ENCODE results near the gene FAM107B.
"Not testable (repeated sequence)": the region's sequence is repeated elsewhere in the genome, so short reads cannot be mapped to it uniquely, and the experiment has no call there.

Gene FAM107B

DNA sequence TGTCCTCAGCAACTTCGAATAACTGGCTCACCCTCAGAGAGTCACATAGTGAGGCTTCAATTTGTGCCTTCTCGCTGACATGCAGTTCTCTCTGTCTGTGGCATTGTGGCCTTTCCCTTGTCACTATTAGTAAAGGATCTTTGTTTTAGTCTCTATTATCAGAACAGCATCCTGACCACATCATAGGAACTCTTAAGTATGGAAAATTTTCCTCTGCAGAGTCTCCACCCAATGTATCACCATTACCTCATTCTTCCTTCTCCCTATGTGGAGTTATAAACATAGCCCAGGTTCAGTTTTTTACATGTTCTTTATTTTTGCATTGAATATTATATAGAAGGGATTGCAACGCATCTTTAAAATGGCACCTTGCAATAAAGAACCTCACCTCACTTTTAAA, 112.9 kb downstream of the FAM107B start:
- no peak for DNase-seq (ENCODE audit: low read depth)

DNA sequence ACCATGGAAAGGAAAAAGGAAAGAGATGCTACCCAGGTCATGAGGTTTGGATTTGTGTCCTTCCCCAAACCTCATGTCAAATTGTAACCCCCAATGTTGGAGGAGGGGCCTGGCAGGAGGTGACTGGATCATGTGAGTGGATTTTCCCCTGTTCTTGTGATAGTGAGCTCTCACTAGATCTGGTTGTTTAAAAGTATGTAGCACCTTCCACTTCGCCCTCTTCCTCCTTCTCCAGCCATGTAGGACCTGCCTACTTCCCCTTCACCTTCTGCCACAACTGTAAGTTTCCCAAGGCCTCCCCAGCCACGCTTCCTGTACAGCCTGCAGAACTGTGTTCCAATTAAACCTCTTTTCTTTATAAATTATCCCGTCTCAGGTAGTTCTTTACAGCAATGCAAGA, 113.9 kb downstream of the FAM107B start:
- DNase-seq (ENCODE audit: low read depth), result no peak

DNA sequence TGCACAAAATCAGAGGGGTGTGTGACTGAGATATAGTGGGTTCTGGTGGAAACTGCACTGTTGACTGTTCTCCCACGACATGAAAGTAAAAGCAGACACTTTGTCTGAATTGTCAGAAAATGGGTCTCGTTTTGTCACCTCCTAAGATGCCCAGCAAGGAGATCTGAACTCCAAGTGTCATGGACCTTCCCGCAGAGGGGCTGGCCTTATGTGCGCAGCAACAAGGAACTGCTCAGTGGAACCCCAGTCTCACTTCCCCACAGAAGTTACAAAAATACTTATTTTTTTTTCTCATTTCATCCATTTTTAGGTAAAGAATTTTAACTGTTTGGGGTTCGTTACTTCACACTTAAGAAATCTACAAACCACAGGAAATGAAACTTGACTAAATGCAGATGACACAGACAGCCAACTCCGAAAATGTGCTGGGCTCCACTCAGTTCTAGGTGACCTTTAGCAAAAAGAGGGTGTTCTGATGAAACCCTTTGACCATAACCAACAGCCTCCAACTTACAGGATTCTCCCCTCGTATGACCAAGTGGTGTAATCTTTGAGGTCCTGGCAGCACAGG, 115.0 kb downstream of the FAM107B start:
- DNase-seq (ENCODE audit: low read depth), result no peak

DNA sequence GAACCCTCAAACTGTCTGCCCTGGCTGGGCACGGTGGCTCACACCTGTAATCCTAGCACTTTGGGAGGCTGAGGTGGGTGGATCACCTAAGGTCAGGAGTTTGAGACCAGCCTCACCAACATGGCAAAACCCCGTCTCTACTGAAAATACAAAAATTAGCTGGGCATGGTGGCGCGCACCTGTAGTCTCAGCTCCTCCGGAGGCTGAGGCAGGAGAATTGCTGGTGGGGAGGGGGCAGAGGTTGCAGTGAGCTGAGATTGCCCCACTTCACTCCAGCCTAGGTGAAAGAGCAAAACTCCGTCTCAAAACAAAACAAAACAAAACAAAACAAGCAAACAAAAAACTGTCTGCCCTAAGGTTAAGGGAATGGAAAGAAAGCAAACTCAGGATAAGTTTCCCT, 115.6 kb downstream of the FAM107B start:
- not testable (repeated sequence) for DNase-seq (ENCODE audit: low read depth)

- no peak for DNase-seq (ENCODE audit: low read depth)
Measured at GRCh38 chr10:14658331-14659127, 116.2 kb downstream of the FAM107B start.

DNA sequence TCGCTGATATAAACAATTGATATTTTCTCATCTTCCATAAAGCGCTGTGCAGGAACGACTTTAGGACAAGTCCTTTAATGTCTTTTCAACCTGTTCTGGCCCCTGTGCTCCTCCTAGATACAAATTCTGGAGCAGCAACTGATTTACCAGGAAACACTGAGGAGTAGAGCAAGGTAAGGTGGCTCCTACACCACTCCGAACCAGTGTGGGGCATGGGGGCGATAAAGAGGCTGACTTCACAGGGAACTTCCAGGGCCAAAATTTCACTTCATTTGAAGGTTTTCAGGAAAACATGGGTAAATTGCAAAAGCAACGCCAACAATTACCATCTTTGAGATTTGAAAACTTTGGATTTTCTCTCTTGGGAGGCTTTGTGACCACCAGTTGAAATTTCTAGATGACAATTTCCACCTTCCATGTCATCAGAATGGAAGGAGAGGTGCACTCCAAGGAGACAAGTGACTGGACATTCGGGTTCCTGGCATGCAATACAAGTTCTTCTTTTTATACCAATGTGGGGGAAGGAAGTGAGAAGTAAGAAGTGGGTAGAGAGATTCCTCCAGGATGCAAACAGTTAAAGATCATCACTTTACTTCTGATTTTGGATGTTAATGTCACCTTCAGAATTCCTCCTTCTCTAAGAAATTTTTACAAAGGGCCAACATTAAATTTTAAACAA, 118.5 kb downstream of the FAM107B start:
- no peak for DNase-seq (ENCODE audit: low read depth)

DNA sequence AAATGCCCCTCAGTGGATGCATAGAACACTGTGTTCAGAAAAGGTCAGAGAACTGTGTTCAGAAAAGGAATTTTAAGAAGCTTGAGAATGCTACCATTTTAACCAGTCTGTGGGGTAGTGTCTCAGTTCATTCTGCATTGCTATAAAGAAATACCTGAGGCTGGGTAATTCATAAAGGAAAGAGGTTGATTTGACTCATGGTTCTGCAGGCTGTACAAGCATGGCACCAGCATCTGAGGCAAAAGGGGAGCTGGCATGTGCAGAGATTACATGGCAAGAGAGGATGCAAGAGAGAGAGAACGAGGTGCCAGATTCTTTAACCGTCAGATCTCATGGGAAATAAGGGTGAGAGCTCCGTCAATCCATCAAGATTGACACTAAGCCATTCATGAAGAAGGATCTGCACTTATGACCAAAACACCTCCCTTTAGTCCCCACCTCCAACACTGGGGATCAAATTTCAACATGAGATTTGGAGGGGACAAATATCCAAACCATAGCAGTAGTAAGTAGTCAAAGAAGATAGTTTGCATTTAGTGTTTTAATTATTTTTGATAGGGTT, 119.8 kb downstream of the FAM107B start:
- no peak for DNase-seq (ENCODE audit: low read depth)

- no peak for DNase-seq (ENCODE audit: low read depth)
Measured at GRCh38 chr10:14653271-14654161, 121.2 kb downstream of the FAM107B start.

DNA sequence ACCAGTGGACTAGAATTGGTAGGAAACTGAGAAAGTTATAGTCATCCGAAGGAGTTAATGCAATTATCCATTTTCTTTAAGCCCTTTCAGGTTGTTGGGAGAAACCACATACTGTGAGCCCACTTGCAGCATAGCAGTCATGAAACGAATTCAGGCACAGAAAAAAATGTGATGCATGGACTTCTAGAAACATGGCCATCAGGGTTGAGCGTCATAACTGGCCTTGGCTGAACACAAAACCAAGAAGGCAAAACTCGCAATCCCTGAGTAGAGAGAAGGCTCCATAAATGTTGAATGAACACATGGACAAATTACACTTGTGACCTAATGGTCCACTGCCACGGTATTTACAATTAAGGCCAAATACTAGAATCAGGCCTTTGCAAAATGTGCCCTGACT, 121.9 kb downstream of the FAM107B start:
- no peak for DNase-seq (ENCODE audit: low read depth)

DNA sequence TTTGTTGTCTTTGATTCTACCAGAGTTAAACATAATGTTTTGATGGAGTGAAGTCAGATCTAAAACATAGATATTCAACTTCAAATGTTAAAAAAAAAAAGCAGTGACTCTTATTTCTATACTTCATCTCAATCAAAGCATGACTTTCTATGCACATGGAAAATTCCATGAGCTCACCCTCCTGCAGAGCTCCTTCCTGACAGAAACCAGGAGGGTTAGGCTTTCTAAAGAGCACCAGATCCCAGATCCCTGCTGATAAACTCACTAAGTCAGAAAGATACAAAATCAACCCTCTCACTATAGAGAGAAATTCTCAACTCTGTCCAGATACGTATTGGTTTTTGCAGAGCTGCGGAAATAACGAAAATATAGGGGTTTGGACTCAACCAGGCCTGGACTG, 122.6 kb downstream of the FAM107B start:
- DNase-seq (ENCODE audit: low read depth), result no peak

DNA sequence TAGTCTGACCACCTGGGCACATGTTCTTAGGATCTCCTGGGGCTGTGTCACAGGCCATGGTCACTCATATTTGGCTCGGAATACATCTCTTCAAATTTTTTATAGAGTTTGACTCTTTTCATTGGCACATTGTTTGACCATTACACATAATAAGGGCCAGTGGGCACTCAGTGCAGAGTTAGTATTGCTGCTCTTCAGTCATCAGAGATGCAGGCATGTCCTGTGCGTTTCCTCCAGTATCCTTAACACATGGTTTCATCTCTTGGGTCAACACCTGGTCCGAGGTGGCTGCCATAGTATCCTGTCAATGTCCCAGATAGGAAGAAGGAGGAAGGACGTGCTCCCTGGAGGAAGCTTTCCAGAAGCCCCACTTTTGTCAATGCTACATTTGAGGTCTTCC, 125.0 kb downstream of the FAM107B start:
- DNase-seq (ENCODE audit: low read depth), result no peak

GRCh38 chr10:14648946-14649345, 125.8 kb downstream of the FAM107B start:
- DNase-seq (ENCODE audit: low read depth), result no peak

DNA sequence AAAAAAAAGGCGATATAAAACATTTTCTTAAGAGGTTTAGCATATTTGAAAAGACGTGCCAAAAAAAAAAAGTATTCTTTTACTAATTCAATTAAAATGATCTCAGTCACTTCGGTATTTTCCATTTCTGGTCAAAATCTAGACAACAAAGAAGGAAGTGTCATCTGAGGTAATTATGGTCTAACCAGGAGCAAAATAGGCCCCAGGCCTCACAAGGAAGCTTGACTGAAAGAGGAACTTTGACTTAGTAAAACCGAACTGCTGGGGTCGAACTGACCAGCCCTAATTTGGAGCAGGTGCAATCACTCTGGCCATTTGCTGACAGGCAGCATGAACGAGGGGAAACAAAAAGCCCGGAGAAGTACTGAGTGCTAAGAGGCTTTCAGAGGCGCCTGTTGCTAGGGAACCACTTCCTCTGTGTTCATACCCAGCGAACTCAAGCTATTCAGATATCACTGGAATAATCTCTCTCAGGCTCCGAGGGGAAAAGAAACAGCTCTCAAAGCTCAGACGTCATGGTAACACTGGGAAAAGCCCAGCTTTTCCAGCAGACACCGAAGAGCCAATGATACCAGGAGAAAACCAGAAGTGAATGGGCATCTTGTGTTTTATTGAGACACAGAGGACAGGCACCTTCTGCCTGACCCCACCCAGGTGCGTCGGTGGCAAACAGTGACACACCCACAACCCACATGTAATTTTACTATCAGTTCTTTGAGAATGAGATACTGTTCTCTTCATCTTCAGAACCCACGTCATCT, 126.5 kb downstream of the FAM107B start:
- peak; percentile 43 for DNase-seq (ENCODE audit: low read depth)

GRCh38 chr10:14645239-14645960, 129.3 kb downstream of the FAM107B start:
- DNase-seq (ENCODE audit: low read depth), result no peak

DNA sequence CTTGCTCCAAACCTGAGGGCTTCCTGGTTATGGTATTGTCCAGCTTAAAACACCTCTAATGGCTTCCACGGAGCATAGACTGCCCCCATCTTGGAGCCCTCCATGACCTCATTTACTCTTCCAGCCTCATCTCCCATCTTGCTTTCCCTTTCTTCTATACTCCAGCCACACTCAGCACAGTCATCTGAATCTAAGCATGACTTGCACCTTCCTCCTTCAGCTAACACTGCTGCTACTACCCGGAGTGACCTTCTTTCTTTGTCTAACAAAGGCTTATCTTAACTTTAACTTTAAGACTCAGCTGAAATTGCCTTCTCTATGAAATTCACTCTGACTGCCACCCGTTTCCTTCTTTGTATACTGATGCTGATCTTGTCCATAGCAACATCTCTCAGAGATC, 135.1 kb downstream of the FAM107B start:
- DNase-seq (ENCODE audit: low read depth), result no peak

DNA sequence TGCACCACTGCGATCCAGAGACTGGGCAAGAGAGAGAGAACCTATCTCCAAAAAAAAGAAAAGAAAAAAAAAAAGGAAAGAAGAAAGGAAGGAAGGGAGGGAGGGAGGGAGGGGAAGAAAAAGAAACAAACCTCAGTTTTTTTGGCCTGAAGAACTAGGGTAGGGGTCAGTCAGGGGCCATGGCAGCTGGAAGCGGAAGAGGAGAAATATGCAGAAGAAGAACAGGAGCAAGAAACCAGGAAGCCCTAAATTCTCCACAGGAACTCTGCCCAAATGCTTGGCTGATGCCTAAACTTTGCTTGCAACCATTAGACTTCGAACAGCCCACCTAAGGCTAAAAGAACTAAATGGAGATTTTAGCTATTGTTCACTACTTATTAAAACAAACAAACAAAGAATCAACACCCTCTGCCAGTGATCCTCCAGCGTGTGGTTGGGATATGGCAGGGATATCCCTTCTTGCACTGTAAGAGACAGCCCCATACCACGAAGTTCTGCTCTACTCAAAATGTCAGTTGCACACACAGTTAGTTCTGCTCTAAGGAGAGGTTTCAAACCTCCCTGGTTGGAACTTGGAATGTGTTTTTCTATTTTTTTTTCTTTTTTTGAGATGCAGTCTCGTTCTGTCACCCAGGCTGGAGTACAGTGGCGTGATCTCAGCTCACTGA, 139.5 kb downstream of the FAM107B start:
- DNase-seq (ENCODE audit: low read depth), result no peak

DNA sequence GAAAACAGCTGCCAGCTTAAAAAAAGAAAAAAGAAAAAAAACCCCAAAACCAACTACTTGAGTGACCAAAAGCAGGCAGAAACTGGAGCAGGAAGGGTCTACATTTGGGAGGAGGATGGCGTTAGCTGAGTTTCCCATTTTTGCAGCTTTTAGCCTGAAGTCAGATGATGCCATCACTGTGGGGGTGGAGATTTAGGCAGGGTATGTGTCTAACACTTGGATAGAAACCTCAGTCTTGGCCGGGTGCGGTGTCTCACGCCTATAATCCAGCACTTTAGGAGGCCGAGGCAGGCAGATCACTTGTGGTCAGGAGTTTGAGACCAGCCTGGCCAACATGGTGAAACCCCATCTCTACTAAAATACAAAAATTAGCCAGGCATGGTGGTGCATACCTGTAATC, 140.1 kb downstream of the FAM107B start:
- DNase-seq (ENCODE audit: low read depth), result not testable (repeated sequence)

DNA sequence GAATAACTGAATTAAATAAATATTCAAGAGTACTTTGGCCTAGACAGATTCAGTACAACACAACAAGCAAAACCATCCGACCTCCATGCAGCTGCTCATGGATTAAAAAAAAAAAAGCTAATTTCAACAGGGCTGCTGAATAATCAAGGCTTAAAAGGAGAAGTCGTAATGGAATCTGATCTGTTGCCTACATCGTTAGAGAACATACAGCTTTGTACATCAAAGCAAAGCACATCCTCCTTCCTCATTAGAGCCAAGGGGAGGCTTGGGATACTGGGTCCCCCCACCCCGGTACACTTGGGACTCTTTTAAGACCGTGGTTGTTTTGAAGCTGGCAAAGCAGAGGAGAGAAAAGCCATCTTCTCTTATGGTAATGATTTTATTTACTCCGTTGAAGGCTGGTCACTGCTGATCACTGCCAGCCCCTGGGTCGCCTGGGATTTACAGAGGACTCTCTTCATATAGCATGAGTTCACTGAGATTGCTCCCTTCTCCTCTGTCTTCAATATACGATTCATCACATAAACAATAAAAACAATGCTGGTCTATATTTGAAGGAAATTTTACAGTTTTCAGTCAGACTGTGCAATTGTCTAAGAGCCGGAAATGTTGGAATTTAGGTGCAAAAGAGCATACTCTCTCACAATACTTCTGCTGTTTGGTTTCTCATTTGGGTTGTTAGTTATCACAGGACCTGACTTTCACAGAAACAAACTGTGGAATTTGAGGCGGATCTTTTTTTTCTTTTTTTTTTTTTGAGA, 148.8 kb downstream of the FAM107B start:
- DNase-seq (ENCODE audit: low read depth), result no peak

DNA sequence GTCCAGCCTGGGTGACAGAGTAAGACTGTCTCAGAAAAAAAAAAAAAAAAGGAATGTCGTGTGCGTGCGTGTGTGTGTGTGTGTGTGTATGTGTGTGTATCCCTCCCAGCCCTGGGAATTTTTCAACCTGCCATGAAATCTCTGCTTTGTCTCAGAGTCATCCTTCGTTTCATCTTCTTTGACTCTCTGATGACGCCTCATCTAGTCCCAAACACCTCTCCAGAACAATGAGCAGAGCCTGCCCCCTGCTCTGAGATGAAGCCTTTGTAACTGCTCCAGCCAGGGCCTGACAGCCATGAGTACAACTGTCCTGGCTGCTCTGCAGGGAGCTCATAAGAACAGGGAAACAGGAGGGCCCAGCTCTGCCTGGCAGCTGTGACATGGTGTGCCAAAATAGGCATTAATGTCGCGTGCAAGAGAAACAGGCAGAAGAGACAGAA, 149.5 kb downstream of the FAM107B start:
- DNase-seq (ENCODE audit: low read depth), result no peak

Data from stimulated activated CD8-positive, alpha-beta memory T cell treated with anti-CD3 and anti-CD28 coated beads, Interleukin-15, amount 100 ng/mL, for 1 hour (primary cell).